Stimulated activated CD8-positive, alpha-beta memory T cell treated with anti-CD3 and anti-CD28 coated beads, Interleukin-2, amount 100 ng/mL, for 48 hours (primary cell): ENCODE data around the gene MYB.

ENCODE experiments used
- DNase-seq, 2 donors: peaks; one replicate each; pipeline ENCODE4 v3.0.0-alpha.2; 2020; ENCODE audit warnings: low read depth in 2 of 2

Gene MYB

GRCh38 chr6:135189344-135189743, 8.2 kb downstream of the MYB start:
- no peak for DNase-seq

- DNase-seq = no peak
Observed at GRCh38 chr6:135191508-135192255, 10.6 kb downstream of the MYB start.

GRCh38 chr6:135192256-135193174, 11.4 kb downstream of the MYB start:
- no peak for DNase-seq

- no peak for DNase-seq
Observed at GRCh38 chr6:135193221-135193620, 12.1 kb downstream of the MYB start.

- no peak for DNase-seq
Observed at GRCh38 chr6:135195041-135195440, 13.9 kb downstream of the MYB start.

GRCh38 chr6:135195522-135195921, 14.4 kb downstream of the MYB start:
- DNase-seq = no peak

GRCh38 chr6:135196739-135197510, 15.8 kb downstream of the MYB start:
- no peak for DNase-seq

GRCh38 chr6:135202836-135203235, 21.7 kb downstream of the MYB start:
- no peak for DNase-seq

- no peak for DNase-seq
Observed at GRCh38 chr6:135204951-135205350, 23.8 kb downstream of the MYB start.

GRCh38 chr6:135209803-135210202, 28.7 kb downstream of the MYB start:
- no peak for DNase-seq

GRCh38 chr6:135210632-135211305, 29.7 kb downstream of the MYB start:
- no peak for DNase-seq

- no peak for DNase-seq
Observed at GRCh38 chr6:135211306-135211702, 30.2 kb downstream of the MYB start.

- DNase-seq = no peak
Observed at GRCh38 chr6:135212020-135212806, 31.1 kb downstream of the MYB start.

- DNase-seq = no peak
Observed at GRCh38 chr6:135212935-135213334, 31.8 kb downstream of the MYB start.

- DNase-seq = no peak
Observed at GRCh38 chr6:135213616-135214015, 32.5 kb downstream of the MYB start.

GRCh38 chr6:135215160-135215559, 34.1 kb downstream of the MYB start:
- DNase-seq = no peak

GRCh38 chr6:135215563-135215962, 34.5 kb downstream of the MYB start:
- no peak for DNase-seq

GRCh38 chr6:135217663-135218062, 36.6 kb downstream of the MYB start:
- DNase-seq = no peak

GRCh38 chr6:135219346-135219745, 38.2 kb downstream of the MYB start:
- no peak for DNase-seq

GRCh38 chr6:135221042-135221441, 39.9 kb downstream of the MYB start:
- DNase-seq = no peak

- DNase-seq = no peak
Observed at GRCh38 chr6:135221505-135221904, 40.4 kb downstream of the MYB start.
